Measurements from ENCODE around the gene PSAP. TPM values are rescaled to one million over a fixed set of nuclear protein-coding genes. Genes with fewer than 3 reads are reported as not detected.
"Not testable (repeated sequence)": the region's sequence is repeated elsewhere in the genome, so short reads cannot be mapped to it uniquely, and the experiment has no call there.

Gene PSAP
- 1,000 to 10,000 TPM in 1 of 2 donors, 100 to 1,000 TPM in 1; 787 to 1,159 TPM for total RNA-seq
- long read RNA-seq, donor 1, transcript PSAP-201 (14 exons, 2,830 nt), result minor isoform, 5 of 752 reads
- long read RNA-seq, donor 1, transcript PSAP-202 (14 exons, 2,872 nt), result major isoform, 132 of 752 reads
- long read RNA-seq, donor 1, partial matches to known transcripts, result 170 of 752 reads
- long read RNA-seq, donor 1, other reads (novel, unspliced or antisense), result 445 of 752 reads
- long read RNA-seq, donor 2, transcript PSAP-202 (14 exons, 2,872 nt), result major isoform, 418 of 2,176 reads
- long read RNA-seq, donor 2, transcript PSAP-201 (14 exons, 2,830 nt), result minor isoform, 15 of 2,176 reads
- long read RNA-seq, donor 2, partial matches to known transcripts, result 249 of 2,176 reads
- long read RNA-seq, donor 2, other reads (novel, unspliced or antisense), result 1,494 of 2,176 reads

GRCh38 chr10:71850743-71851464, at the start of gene PSAP:
Gene PSAP, minus strand, starts transcription at chr10:71851251. Its CDS starts 30 bp downstream, at chr10:71851221.
- intact Hi-C loops (cut with DNase I), result no loop called here
- DNase-seq (ENCODE audit: low spot score), result peak; percentile 100

GRCh38 chr10:71900441-71901180, 49.6 kb upstream of the PSAP start:
- intact Hi-C loops (cut with DNase I), result no loop called here
- DNase-seq (ENCODE audit: low spot score), result no peak

GRCh38 chr10:71899665-71900412, 48.8 kb upstream of the PSAP start:
- intact Hi-C loops (cut with DNase I), result loop anchor here (5.0 to 10.0 kb wide), 4 partner anchors 65 to 585 kb away; partner anchors contain the start of gene SLC29A3 (in 1 of the 2)
- DNase-seq (ENCODE audit: low spot score), result peak; percentile 61

- intact Hi-C loops (cut with DNase I), result loop anchor here (5.0 to 10.0 kb wide), 4 partner anchors 64 to 584 kb away; partner anchors contain the start of gene SLC29A3 (in 1 of the 2)
- peak; percentile 19 for DNase-seq (ENCODE audit: low spot score)
These were observed 47.3 kb upstream of the PSAP start for GRCh38 chr10:71898346-71898745.

- peak; percentile 32 for DNase-seq (ENCODE audit: low spot score)
- intact Hi-C loops (cut with DNase I), result loop anchor here (10.0 kb wide), 3 partner anchors 59 to 579 kb away; partner anchors contain the start of gene SLC29A3 (in 1 of the 2)
These were observed 42.9 kb upstream of the PSAP start for GRCh38 chr10:71893920-71894319.

GRCh38 chr10:71893258-71893815, 42.3 kb upstream of the PSAP start:
- intact Hi-C loops (cut with DNase I), result loop anchor here (10.0 kb wide), 3 partner anchors 59 to 579 kb away; partner anchors contain the start of gene SLC29A3 (in 1 of the 2)
- DNase-seq (ENCODE audit: low spot score), result peak; percentile 57

GRCh38 chr10:71891437-71891836, 40.4 kb upstream of the PSAP start:
- intact Hi-C loops (cut with DNase I), result loop anchor here (10.0 kb wide), 3 partner anchors 57 to 577 kb away; partner anchors contain the start of gene SLC29A3 (in 1 of the 2)
- DNase-seq (ENCODE audit: low spot score), result no peak

GRCh38 chr10:71889388-71889987, 38.4 kb upstream of the PSAP start:
- intact Hi-C loops (cut with DNase I), result no loop called here
- no peak for DNase-seq (ENCODE audit: low spot score)

- intact Hi-C loops (cut with DNase I), result no loop called here
- peak; percentile 97 for DNase-seq (ENCODE audit: low spot score)
These were observed 37.8 kb upstream of the PSAP start for GRCh38 chr10:71888623-71889387.

GRCh38 chr10:71888248-71888622, 37.2 kb upstream of the PSAP start:
- intact Hi-C loops (cut with DNase I), result no loop called here
- DNase-seq (ENCODE audit: low spot score), result no peak

- DNase-seq (ENCODE audit: low spot score), result no peak
- intact Hi-C loops (cut with DNase I), result no loop called here
These were observed 36.7 kb upstream of the PSAP start for GRCh38 chr10:71887743-71888142.

GRCh38 chr10:71882813-71883659, 32.0 kb upstream of the PSAP start:
- intact Hi-C loops (cut with DNase I), result no loop called here
- DNase-seq (ENCODE audit: low spot score), result no peak

GRCh38 chr10:71881647-71882355, 30.8 kb upstream of the PSAP start:
- no peak for DNase-seq (ENCODE audit: low spot score)
- intact Hi-C loops (cut with DNase I), result no loop called here

- DNase-seq (ENCODE audit: low spot score); intact Hi-C loops (cut with DNase I): not testable (repeated sequence)
These were observed 30.2 kb upstream of the PSAP start for GRCh38 chr10:71881307-71881624.

GRCh38 chr10:71880425-71881306, 29.6 kb upstream of the PSAP start:
- peak; percentile 85 for DNase-seq (ENCODE audit: low spot score)
- intact Hi-C loops (cut with DNase I), result no loop called here

Measured in posterior vena cava (tissue), 2 donors.